Measurements from ENCODE around the gene WWC1. TPM values are rescaled to one million over a fixed set of nuclear protein-coding genes. Genes with fewer than 3 reads are reported as not detected.

The WWC1 gene
- total RNA-seq, 1 experiment from 2014 or later, result 29.4 TPM

DNA sequence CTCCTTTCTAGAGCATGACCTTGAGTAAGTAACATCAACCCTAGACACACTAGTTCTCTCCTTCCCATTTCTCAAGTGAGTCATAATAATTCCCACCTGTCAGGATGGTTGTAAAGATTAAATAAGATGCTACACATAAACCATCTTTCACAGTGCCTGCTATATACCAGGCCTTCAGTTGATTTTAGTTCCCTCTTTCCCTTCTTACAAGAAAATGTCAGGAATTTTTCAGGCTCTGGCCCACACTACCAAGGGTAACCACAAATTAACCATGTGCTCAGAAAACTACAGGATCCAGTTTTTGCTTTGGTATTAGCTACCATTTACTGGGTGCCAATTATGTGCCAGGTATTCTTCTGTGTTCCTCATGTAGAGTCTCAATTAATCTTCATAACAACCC, 152.1 kb downstream of the WWC1 start:
- ATAC-seq, result no peak
- H3K36me3 ChIP-seq (ENCODE audit: control insufficient read depth, insufficient read depth, low read length), result no peaks in the 10 kb centered on the region
- in situ Hi-C loops (cut with HindIII; ENCODE audit: low pct_unique_long_range_greater_than_20kb, low sequenced_read_pairs) (no loop called here), intact Hi-C loops (cut with micrococcal nuclease; ENCODE audit: unreplicated experiment) (no loop called here)
- BruUV-seq (replicated peaks), result no TSS peak
- no peaks in the 10 kb centered on the region for H3K27me3 ChIP-seq (ENCODE audit: control insufficient read depth, insufficient read depth, low read length)
- no peaks in the 10 kb centered on the region for H3K9me3 ChIP-seq (ENCODE audit: control insufficient read depth, insufficient read depth, low read depth, low read length)
- no peak for DNase-seq (ENCODE audit: low read depth, low spot score)
- H3K4me1 ChIP-seq (ENCODE audit: control insufficient read depth, insufficient read depth, low read length), result no peaks in the 10 kb centered on the region
- H3K27ac ChIP-seq (ENCODE audit: low read length), result no peak overlapping the region
- ChIA-PET POLR2A (interaction anchor here (0.6 kb wide), 1 partner anchor 117 kb away, joined by 3 read pairs; no protein-coding TSS in a partner anchor), CTCF (no interaction called here)
- TF ChIP-seq, protein P1, sequence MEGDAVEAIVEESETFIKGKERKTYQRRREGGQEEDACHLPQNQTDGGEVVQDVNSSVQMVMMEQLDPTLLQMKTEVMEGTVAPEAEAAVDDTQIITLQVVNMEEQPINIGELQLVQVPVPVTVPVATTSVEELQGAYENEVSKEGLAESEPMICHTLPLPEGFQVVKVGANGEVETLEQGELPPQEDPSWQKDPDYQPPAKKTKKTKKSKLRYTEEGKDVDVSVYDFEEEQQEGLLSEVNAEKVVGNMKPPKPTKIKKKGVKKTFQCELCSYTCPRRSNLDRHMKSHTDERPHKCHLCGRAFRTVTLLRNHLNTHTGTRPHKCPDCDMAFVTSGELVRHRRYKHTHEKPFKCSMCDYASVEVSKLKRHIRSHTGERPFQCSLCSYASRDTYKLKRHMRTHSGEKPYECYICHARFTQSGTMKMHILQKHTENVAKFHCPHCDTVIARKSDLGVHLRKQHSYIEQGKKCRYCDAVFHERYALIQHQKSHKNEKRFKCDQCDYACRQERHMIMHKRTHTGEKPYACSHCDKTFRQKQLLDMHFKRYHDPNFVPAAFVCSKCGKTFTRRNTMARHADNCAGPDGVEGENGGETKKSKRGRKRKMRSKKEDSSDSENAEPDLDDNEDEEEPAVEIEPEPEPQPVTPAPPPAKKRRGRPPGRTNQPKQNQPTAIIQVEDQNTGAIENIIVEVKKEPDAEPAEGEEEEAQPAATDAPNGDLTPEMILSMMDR (IDR thresholded peaks at IDR 0.05), result no peak
- TF ChIP-seq POLR2AphosphoS5 (IDR thresholded peaks at IDR 0.05; ENCODE audit: low read depth, low read length) (no peak), SIN3A (IDR thresholded peaks at IDR 0.05; ENCODE audit: borderline replicate concordance, insufficient read depth, low read depth, low read length) (no peak), TCF7L2 (IDR thresholded peaks at IDR 0.05; ENCODE audit: low read depth, low read length) (no peak)
- TF ChIP-seq, protein P2, sequence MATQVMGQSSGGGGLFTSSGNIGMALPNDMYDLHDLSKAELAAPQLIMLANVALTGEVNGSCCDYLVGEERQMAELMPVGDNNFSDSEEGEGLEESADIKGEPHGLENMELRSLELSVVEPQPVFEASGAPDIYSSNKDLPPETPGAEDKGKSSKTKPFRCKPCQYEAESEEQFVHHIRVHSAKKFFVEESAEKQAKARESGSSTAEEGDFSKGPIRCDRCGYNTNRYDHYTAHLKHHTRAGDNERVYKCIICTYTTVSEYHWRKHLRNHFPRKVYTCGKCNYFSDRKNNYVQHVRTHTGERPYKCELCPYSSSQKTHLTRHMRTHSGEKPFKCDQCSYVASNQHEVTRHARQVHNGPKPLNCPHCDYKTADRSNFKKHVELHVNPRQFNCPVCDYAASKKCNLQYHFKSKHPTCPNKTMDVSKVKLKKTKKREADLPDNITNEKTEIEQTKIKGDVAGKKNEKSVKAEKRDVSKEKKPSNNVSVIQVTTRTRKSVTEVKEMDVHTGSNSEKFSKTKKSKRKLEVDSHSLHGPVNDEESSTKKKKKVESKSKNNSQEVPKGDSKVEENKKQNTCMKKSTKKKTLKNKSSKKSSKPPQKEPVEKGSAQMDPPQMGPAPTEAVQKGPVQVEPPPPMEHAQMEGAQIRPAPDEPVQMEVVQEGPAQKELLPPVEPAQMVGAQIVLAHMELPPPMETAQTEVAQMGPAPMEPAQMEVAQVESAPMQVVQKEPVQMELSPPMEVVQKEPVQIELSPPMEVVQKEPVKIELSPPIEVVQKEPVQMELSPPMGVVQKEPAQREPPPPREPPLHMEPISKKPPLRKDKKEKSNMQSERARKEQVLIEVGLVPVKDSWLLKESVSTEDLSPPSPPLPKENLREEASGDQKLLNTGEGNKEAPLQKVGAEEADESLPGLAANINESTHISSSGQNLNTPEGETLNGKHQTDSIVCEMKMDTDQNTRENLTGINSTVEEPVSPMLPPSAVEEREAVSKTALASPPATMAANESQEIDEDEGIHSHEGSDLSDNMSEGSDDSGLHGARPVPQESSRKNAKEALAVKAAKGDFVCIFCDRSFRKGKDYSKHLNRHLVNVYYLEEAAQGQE (IDR thresholded peaks at IDR 0.05; ENCODE audit: insufficient read depth in 1 of 2, low read depth in 2 of 2, low read length in 1 of 2), result no peak
- no peak overlapping the region for H3K4me3 ChIP-seq (ENCODE audit: low read depth in 2 of 2, low read length in 2 of 2)

DNA sequence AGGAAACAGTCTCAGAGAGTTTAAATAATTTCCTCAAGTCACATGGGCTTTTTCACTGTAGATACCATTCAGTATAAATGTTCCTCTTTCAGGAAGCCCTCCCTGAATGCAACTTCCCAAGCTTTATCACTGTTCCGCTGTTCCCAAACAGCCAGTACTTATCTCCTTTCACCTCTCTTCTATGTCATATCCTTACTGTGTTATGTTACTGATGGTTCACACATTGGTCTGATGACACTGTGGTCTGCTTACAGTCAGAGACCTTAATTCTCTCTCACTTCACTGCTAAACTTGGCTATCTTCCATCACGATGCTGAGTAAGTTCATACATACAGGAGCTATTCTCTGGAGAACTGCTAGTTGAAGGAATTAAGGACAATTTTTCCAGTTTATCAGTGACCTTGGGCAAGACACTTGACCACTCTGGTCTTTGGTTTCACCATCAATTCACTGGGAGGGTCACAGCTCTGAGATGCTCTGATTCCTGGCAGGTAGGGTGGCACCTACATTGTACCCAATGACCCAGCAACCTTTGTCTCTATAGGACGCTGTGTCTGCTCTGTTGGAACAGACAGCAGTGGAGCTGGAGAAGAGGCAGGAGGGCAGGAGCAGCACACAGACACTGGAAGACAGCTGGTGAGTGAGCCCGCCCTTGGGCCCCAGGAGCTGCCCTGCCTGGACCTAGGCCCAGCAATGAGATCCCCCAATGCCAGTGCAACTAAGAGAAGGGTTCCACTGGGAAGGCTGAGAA, 152.7 kb downstream of the WWC1 start:
- in situ Hi-C loops (cut with HindIII; ENCODE audit: low pct_unique_long_range_greater_than_20kb, low sequenced_read_pairs), result no loop called here
- TF ChIP-seq, protein P1 (IDR thresholded peaks at IDR 0.05), result no peak
- no peak for TF ChIP-seq SIN3A (IDR thresholded peaks at IDR 0.05; ENCODE audit: borderline replicate concordance, insufficient read depth, low read depth, low read length)
- TF ChIP-seq TCF7L2 (IDR thresholded peaks at IDR 0.05; ENCODE audit: low read depth, low read length), result no peak
- TF ChIP-seq, protein P2 (IDR thresholded peaks at IDR 0.05; ENCODE audit: insufficient read depth in 1 of 2, low read depth in 2 of 2, low read length in 1 of 2), result no peak
- no peak for TF ChIP-seq POLR2AphosphoS5 (IDR thresholded peaks at IDR 0.05; ENCODE audit: low read depth, low read length)
- intact Hi-C loops (cut with micrococcal nuclease; ENCODE audit: unreplicated experiment), result no loop called here
- no peak for ATAC-seq
- Histone ChIP-seq H3K9me3 (ENCODE audit: control insufficient read depth, insufficient read depth, low read depth, low read length) (no peaks in the 10 kb centered on the region), H3K36me3 (ENCODE audit: control insufficient read depth, insufficient read depth, low read length) (no peaks in the 10 kb centered on the region), H3K4me3 (ENCODE audit: low read depth in 2 of 2, low read length in 2 of 2) (no peak overlapping the region), H3K27me3 (ENCODE audit: control insufficient read depth, insufficient read depth, low read length) (no peaks in the 10 kb centered on the region), H3K4me1 (ENCODE audit: control insufficient read depth, insufficient read depth, low read length) (no peaks in the 10 kb centered on the region), H3K27ac (ENCODE audit: low read length) (no peak overlapping the region)
- DNase-seq (ENCODE audit: low read depth, low spot score), result no peak
- ChIA-PET POLR2A (interaction anchor here (0.6 kb wide), 1 partner anchor 116 kb away, joined by 3 read pairs; no protein-coding TSS in a partner anchor), CTCF (no interaction called here)
- no TSS peak for BruUV-seq (replicated peaks)

Measured in Panc1 (cell line).